ENCODE data around the gene C12orf42.

C12orf42 gene

GRCh38 chr12:103401421-103401820 is 94.3 kb downstream of the C12orf42 start:
- Histone ChIP-seq H2AFZ (no peak overlapping the region), H3K4me2 (ENCODE audit: low read length) (no peak overlapping the region), H3K9me3 (ENCODE audit: control insufficient read depth, low read length) (no peaks in the 10 kb centered on the region), H3K27ac (no peak overlapping the region), H3K4me3 (ENCODE audit: low read depth, low read length) (no peak overlapping the region), H3K27me3 (ENCODE audit: control insufficient read depth, insufficient read depth, low read length) (no peaks in the 10 kb centered on the region), H3K9ac (no peak overlapping the region), H3K79me2 (no peaks in the 10 kb centered on the region), H3K4me1 (no peaks in the 10 kb centered on the region), H3K36me3 (ENCODE audit: control insufficient read depth, insufficient read depth, low read length) (no peaks in the 10 kb centered on the region)
- TF ChIP-seq CTCF (IDR thresholded peaks at IDR 0.05) = no peak

- no peak overlapping the region for H3K27ac ChIP-seq
- no peak for TF ChIP-seq CTCF (IDR thresholded peaks at IDR 0.05)
- H2AFZ ChIP-seq = no peak overlapping the region
- H3K4me3 ChIP-seq (ENCODE audit: low read depth, low read length) = no peak overlapping the region
- no peaks in the 10 kb centered on the region for H3K27me3 ChIP-seq (ENCODE audit: control insufficient read depth, insufficient read depth, low read length)
- no peaks in the 10 kb centered on the region for H3K4me1 ChIP-seq
- H3K9me3 ChIP-seq (ENCODE audit: control insufficient read depth, low read length) = no peaks in the 10 kb centered on the region
- H3K79me2 ChIP-seq = no peaks in the 10 kb centered on the region
- no peak overlapping the region for H3K9ac ChIP-seq
- no peak overlapping the region for H3K4me2 ChIP-seq (ENCODE audit: low read length)
- no peaks in the 10 kb centered on the region for H3K36me3 ChIP-seq (ENCODE audit: control insufficient read depth, insufficient read depth, low read length)
These were observed 95.8 kb downstream of the C12orf42 start for GRCh38 chr12:103399986-103400385.

- H3K79me2 ChIP-seq = no peaks in the 10 kb centered on the region
- no peaks in the 10 kb centered on the region for H3K4me1 ChIP-seq
- no peak overlapping the region for H3K4me3 ChIP-seq (ENCODE audit: low read depth, low read length)
- H3K27me3 ChIP-seq (ENCODE audit: control insufficient read depth, insufficient read depth, low read length) = no peaks in the 10 kb centered on the region
- H3K9ac ChIP-seq = no peak overlapping the region
- H2AFZ ChIP-seq = no peak overlapping the region
- no peak overlapping the region for H3K4me2 ChIP-seq (ENCODE audit: low read length)
- H3K9me3 ChIP-seq (ENCODE audit: control insufficient read depth, low read length) = no peaks in the 10 kb centered on the region
- TF ChIP-seq CTCF (IDR thresholded peaks at IDR 0.05) = no peak
- H3K27ac ChIP-seq = no peak overlapping the region
- H3K36me3 ChIP-seq (ENCODE audit: control insufficient read depth, insufficient read depth, low read length) = no peaks in the 10 kb centered on the region
These were observed 98.2 kb downstream of the C12orf42 start for GRCh38 chr12:103397536-103397935.

- Histone ChIP-seq H3K27ac (no peak overlapping the region), H3K9me3 (ENCODE audit: control insufficient read depth, low read length) (no peaks in the 10 kb centered on the region), H3K4me1 (no peaks in the 10 kb centered on the region), H3K36me3 (ENCODE audit: control insufficient read depth, insufficient read depth, low read length) (no peaks in the 10 kb centered on the region), H3K9ac (no peak overlapping the region), H3K4me2 (ENCODE audit: low read length) (no peak overlapping the region), H3K27me3 (ENCODE audit: control insufficient read depth, insufficient read depth, low read length) (no peaks in the 10 kb centered on the region), H2AFZ (no peak overlapping the region), H3K79me2 (no peaks in the 10 kb centered on the region), H3K4me3 (ENCODE audit: low read depth, low read length) (no peak overlapping the region)
- no peak for TF ChIP-seq CTCF (IDR thresholded peaks at IDR 0.05)
These were observed 103.0 kb downstream of the C12orf42 start for GRCh38 chr12:103392722-103393121.

GRCh38 chr12:103391103-103391502 is 104.7 kb downstream of the C12orf42 start:
- Histone ChIP-seq H3K9ac (no peak overlapping the region), H3K4me1 (no peaks in the 10 kb centered on the region), H3K4me3 (ENCODE audit: low read depth, low read length) (no peak overlapping the region), H3K36me3 (ENCODE audit: control insufficient read depth, insufficient read depth, low read length) (no peaks in the 10 kb centered on the region), H3K79me2 (no peaks in the 10 kb centered on the region), H3K27me3 (ENCODE audit: control insufficient read depth, insufficient read depth, low read length) (no peaks in the 10 kb centered on the region), H2AFZ (no peak overlapping the region), H3K9me3 (ENCODE audit: control insufficient read depth, low read length) (no peaks in the 10 kb centered on the region), H3K4me2 (ENCODE audit: low read length) (no peak overlapping the region), H3K27ac (no peak overlapping the region)
- TF ChIP-seq CTCF (IDR thresholded peaks at IDR 0.05) = no peak

Measured in parathyroid adenoma (tissue), 2 donors.